NCI-H82 treated with DMSO at 0.1 percent for 48 hours (cell line): ENCODE data around the gene TSFM.

Experiments
- DNase-seq: peaks from one replicate; lab custom pipeline; 2025; ENCODE audit not compliant: unreplicated experiment; lab: John Stamatoyannopoulos, UW

Gene TSFM

DNA sequence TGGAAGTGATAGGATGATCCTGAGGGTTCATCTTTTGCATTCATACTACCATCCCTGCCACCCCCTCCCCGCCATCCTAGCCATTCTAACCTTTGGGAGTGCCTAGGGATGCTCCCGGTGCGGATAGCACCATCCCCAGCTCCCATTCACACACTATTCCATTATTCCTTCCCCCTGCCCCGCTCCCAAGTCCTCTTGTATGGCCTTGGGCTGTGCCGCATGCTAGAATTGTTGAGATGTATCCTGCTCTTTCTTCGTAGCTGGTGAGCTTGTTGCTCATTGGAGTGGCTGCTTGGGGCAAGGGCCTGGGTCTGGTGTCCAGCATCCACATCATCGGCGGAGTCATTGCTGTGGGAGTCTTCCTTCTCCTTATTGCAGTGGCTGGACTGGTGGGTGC lies 37.1 kb upstream of the TSFM start:
- DNase-seq = no peak

GRCh38 chr12:57746025-57746424 lies 36.6 kb upstream of the TSFM start:
- DNase-seq = no peak

- DNase-seq = no peak
Observed at GRCh38 chr12:57749061-57749460, 33.5 kb upstream of the TSFM start.

GRCh38 chr12:57750561-57751431 lies 31.8 kb upstream of the TSFM start:
- DNase-seq = no peak

DNA sequence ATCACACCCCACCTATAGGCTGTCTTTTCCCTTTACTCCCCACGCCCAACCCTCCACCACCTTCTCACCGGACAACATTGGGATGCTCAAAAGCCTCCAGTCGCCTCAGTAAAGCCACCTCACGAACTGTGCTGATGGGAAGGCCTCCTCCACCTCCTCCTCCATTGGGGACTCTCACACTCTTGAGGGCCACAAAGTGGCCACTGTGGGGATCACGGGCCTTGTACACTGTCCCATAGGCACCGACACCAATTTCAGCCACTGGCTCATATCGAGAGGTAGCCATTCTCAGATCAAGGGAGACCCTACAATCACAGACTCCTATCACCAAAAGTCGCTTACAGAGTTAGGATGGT lies 31.2 kb upstream of the TSFM start:
- no peak for DNase-seq

DNA sequence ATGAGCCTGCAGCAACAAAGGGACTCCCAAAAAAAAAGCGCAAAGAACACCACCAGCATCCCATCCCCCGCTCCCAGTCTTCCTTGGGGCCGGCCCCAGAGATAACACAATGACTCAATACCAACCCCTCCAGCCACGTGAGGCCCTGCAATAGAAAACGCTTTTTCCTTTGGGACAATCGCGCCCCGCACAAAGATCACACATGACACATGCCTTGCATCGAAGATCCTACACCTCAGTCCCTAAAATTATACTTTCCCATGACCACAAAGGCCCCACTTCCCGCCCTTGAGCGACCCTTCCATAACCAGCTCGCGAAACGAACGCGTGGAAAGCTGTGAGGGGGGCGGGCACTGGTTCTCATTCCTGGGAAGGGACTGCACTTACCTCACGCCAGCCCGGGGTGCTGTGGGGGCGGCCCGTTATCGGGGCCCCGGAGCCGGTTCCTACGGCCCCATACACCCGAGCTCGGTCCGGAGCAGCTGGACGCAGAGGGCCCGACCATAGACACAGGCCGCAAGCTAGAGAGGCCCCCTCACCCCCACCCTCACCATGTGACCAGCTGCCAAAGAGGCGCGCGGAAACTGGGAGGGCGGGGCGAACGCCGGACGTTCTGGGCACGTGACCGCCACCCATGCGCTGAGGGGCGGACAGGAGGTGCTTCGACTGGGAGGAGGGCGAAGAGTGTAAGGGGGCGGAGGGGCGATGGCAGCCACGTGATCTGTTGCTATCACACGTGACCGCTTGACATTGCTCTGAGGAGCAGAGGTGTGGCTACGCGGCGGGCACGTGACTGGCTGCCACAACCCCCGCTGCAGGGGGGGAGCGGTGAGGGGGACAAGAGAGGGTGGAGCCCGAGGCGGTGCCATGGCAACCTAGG lies 30.6 kb upstream of the TSFM start, which contains the start of gene CDK4:
CDK4 (minus strand) TSS at position 523 of the 880 bp plus-strand sequence. CDS start 593 bp downstream, outside the sequence.
- peak; percentile 98 for DNase-seq

DNA sequence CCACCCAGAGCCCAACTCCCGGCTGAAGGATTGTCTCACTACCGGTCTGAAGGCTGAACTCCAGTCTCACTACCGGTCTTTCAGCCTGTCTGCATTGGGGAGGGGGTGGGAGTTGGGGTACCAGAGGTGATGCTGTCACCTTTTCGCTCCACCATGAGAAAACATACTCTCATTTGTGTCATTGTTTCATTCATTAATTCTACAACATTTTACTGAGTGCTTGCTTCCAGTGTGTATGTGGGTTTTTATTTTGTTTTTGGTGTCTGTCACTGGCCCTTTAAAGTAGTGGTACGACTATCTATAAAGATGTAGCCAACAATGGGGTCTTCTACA lies 30.0 kb upstream of the TSFM start:
- no peak for DNase-seq

DNA sequence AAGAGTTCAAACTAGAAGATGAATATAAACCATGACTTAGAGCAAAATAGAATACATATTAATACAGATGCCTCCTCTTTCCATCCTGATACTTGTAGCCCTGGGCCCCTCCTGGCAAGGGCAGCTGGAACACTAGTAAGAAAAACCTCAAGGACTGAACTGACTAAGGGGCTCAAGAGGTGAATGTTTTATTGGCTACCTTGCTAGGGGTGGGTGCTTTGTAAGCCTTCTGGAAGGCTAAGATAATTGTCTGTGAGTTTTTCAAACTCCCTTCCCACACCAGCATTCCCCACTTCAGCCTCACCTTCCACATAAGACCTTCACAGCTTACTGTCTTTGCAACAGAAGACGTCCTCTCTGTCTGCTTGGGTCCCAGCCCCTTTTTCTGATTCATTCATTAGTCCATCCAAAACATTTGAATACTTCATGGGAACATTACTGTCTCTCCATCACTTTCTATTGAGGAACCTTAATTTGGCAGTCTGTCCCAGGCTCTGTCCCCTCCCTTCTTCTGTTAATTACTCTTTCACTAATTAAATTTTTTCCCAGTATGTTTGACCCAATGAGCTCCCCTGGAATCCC lies 28.7 kb upstream of the TSFM start:
- no peak for DNase-seq

GRCh38 chr12:57754411-57755193 lies 28.0 kb upstream of the TSFM start, which contains the start of gene MARCHF9:
MARCHF9 (plus strand) TSS chr12:57755103; CDS start chr12:57755529, 426 bp downstream.
- DNase-seq = peak; percentile 76

DNA sequence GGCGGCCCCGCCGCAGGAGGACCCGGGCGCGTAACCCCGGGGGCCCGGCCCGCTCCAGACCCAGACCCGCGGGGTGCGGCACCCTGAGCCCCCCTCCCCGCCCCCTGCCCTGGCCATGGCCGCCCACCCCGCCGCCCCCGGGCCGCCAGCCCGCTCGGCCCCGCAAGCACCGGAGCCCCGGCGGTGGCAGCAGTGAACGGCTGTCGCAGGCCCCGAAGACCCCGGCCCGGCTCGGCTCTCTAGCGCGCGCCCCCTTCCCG lies 27.5 kb upstream of the TSFM start:
- DNase-seq = no peak

DNA sequence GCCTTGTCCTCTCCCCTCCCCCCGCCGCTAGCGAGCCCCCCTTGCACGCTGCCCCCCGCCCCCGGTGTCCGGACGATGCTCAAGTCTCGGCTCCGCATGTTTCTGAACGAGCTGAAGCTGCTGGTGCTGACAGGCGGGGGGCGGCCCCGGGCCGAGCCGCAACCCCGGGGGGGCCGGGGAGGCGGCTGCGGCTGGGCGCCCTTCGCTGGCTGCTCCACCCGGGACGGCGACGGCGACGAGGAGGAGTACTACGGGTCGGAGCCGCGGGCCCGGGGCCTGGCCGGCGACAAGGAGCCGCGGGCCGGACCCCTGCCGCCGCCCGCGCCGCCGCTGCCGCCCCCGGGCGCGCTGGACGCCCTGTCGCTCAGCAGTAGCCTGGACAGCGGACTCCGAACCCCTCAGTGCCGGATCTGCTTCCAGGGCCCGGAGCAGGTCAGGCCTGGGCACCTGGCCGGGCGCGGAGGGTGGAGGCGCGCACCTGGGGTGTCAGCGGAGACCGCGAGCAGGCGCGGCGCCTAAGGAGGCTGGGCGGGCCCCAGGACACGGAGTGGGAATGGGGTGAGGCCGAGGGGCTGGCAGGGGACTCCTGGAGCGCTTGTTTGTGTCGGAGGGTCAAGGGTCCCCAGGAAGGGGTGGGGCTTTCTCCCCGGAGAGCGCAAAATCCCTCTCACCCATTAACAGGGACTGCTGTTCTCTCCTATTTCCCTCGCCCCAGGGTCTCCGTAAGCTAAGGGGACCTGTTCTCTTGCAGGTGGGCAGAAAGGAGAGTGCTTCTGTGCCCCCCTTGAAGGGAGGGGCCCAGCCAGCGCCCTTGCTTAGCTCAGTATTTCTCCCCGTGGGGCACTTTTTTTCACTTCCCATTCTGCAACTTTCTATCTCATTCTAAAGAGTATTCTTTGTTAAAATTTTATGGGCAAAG lies 26.9 kb upstream of the TSFM start:
- no peak for DNase-seq

- DNase-seq = peak; percentile 28
Observed at GRCh38 chr12:57756406-57757341, 25.9 kb upstream of the TSFM start.

DNA sequence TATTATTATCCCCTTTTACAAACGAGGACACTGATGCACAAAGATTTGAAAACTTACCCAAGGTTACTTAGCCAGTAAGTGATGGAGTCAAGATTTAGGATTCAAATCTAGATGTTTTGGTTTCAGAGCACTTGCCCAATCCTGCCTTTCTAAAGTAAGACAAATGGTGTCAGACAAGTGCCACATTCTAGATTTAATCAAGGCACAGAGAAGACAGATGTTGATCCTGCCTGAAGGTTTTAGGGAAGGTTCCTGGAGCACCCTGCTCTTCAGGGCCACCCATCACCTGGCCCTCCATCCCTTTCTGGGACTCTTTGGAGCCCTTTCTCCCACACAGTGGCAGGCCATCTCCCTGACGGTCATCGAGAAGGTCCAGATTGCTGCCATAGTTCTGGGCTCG lies 24.8 kb upstream of the TSFM start:
- DNase-seq = no peak

- DNase-seq = no peak
Observed at GRCh38 chr12:57758552-57759359, 23.8 kb upstream of the TSFM start.

GRCh38 chr12:57759360-57759980 lies 23.1 kb upstream of the TSFM start:
- peak; percentile 18 for DNase-seq

DNA sequence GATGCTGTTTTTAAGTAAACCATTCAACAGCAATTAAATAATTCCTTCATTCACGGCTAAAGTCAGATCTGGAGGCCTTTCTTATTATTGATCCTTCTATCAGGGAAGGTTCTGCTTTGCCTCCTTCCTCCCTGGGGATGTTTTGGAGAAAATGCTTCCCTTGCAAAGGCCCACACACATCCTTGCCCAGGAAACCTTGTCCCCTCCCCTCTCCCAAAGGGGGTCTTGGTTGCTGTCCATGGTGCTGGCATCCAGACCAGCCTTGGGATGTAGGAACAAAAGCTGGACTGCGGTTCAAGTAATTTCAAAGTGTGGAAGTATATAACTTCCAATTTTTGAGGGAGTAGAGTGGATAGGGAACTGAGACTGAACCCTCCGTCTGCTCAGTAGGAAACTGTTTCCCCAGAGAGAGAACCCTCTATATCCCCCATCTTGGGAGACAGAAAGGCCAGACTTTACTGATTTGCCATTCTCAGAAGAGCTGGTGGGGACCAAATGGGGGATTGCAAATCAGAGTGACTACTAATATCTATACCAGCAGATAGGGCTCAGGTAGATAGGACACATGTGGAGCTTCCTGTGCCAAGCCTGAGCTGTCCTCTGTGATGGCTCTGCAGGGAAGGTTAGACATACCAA lies 22.1 kb upstream of the TSFM start:
- DNase-seq = no peak

GRCh38 chr12:57761391-57761998 lies 21.1 kb upstream of the TSFM start:
- DNase-seq = peak; percentile 36
